ENCODE data around the gene CENPT.

GRCh38 chr16:67842509-67843342 lies 4.8 kb downstream of the CENPT start:
- TF ChIP-seq SUZ12 (IDR thresholded peaks at IDR 0.05; ENCODE audit: extremely low read depth, insufficient read depth, insufficient read length): no peak
- TF ChIP-seq YY1 (IDR thresholded peaks at IDR 0.05; ENCODE audit: insufficient read depth, insufficient read length): no peak
- no peak for TF ChIP-seq ZNF274 (IDR thresholded peaks at IDR 0.05; ENCODE audit: low read depth, low read length)
